ENCODE measurements around the gene NINJ2.

NINJ2 gene

DNA sequence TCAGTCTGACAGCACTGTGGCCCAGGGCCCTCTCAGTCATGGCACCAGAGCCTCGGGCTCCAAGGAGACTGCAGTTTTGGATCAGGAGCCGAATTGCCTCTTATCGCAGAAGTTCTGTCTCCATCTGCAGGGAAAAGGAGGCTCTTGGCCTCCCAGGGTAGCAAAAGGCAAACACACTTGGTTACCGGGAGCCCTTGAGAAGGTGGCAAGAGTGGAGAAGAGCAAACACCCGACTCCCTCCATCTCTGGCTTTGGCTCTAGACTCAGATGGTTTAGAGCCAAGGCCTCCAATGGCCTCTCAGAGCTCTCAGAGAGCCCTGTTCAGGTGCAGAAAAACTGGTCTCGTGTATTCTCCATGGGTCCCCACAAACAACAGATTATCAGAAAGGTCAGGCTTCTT, 44.6 kb downstream of the NINJ2 start:
- H3K4me1 ChIP-seq (ENCODE audit: control extremely low read depth in 1 of 4, control insufficient read depth in 4 of 4, insufficient read depth in 4 of 4, low read length in 3 of 4): peaks cover 14 to 75% (median 54%) of the 10 kb centered on the region in 4 experiments
- 85% methylated on average over 6 of the region's 6 CpGs for WGBS (ENCODE audit: insufficient coverage)
- no peak overlapping the region for H3K27ac ChIP-seq (ENCODE audit: insufficient read depth in 1 of 2, low read depth in 1 of 2, low read length in 2 of 2, poor library complexity in 1 of 2, severe bottlenecking in 2 of 2)
- ChIA-PET POLR2A (interaction anchor here (0.5 to 1.2 kb wide), 3 partner anchors 8 to 59 kb away, joined by 3 to 4 read pairs (median 4); no protein-coding TSS in a partner anchor), CTCF (interaction anchor here (0.6 to 2.8 kb wide), 8 partner anchors 9 to 1069 kb away, joined by 3 to 20 read pairs (median 4); no protein-coding TSS in a partner anchor)
- H3K9me3 ChIP-seq (ENCODE audit: control extremely low read depth in 1 of 5, control insufficient read depth in 4 of 5, insufficient read depth in 2 of 5, low read depth in 1 of 5, low read length in 4 of 5): no peaks in the 10 kb centered on the region
- H3K27me3 ChIP-seq (replicated peaks in 2 of 5; ENCODE audit: control insufficient read depth in 4 of 5, insufficient read depth in 5 of 5, low read length in 4 of 5): no peaks in the 10 kb centered on the region
- no peak for DNase-seq
- no peaks in the 10 kb centered on the region for H3K36me3 ChIP-seq (ENCODE audit: control insufficient read depth in 4 of 4, insufficient read depth in 4 of 4, low read length in 3 of 4)
- H3K4me3 ChIP-seq (ENCODE audit: control insufficient read depth in 1 of 7, extremely low read depth in 1 of 7, insufficient read depth in 4 of 7, low read depth in 2 of 7, low read length in 6 of 7): no peak overlapping the region

DNA sequence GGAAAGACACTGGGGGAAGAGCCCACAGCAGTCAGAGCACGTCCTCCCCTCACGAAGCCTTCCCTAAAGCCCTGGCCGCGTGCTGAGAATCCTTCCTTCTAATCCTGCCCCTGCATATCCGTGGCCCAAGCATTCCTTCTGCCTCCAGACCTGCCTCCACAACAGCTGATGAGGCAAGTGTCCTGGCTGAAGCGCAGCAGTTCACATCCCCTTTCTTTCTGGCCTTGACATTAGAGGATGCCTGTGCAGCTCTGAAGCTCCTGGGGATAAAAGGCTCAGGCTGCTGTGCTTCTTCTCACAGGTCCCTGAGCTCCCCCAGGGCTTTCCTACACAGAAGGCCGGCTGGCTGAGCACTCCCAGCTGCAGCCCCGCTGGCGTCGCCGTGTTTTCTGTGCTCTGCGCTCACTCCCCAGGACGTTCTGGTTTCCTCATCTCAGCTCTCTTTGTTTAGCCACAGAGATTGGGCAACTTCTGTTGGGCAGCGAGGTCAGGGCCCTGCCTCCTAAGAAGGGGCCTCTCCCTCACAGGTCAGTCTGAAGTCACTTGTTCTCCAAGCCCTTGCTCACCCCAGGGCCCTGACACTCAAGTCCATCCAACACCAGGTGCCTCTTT, 45.8 kb downstream of the NINJ2 start:
- 37% methylated on average over 14 of the region's 14 CpGs for WGBS (ENCODE audit: insufficient coverage)

DNA sequence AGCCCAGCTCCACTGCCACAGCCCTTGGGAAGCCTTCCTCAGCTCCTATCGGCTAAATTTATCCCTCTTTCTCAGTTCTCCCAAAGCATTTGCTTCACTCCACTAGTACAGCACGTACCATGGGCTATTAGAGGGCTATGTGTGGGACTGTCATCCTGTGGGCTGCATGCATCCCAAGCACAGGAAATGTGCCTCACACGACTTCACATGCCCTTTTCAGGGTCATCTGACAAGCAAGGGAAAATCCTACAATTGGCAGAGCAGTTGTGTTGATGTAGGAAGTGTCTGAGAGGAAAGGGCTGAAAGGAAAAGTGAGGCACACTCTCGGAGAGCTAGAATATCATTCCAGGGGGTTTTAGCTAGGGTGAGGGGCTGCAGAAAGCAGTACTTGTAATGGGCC, 47.6 kb downstream of the NINJ2 start:
- no peaks in the 10 kb centered on the region for H3K27me3 ChIP-seq (replicated peaks in 2 of 5; ENCODE audit: control insufficient read depth in 4 of 5, insufficient read depth in 5 of 5, low read length in 4 of 5)
- H3K27ac ChIP-seq (ENCODE audit: insufficient read depth in 1 of 2, low read depth in 1 of 2, low read length in 2 of 2, poor library complexity in 1 of 2, severe bottlenecking in 2 of 2): no peak overlapping the region
- CTCF ChIA-PET: interaction anchor here (0.8 to 11.3 kb wide), 23 partner anchors 10 to 205 kb away, joined by 3 to 116 read pairs (median 6); partner anchors contain the start of gene WNK1
- no peaks in the 10 kb centered on the region for H3K9me3 ChIP-seq (ENCODE audit: control extremely low read depth in 1 of 5, control insufficient read depth in 4 of 5, insufficient read depth in 2 of 5, low read depth in 1 of 5, low read length in 4 of 5)
- peaks cover 17 to 81% (median 58%) of the 10 kb centered on the region in 4 experiments for H3K4me1 ChIP-seq (ENCODE audit: control extremely low read depth in 1 of 4, control insufficient read depth in 4 of 4, insufficient read depth in 4 of 4, low read length in 3 of 4)
- H3K36me3 ChIP-seq (ENCODE audit: control insufficient read depth in 4 of 4, insufficient read depth in 4 of 4, low read length in 3 of 4): no peaks in the 10 kb centered on the region
- no peak for DNase-seq
- POLR2A ChIA-PET: interaction anchor here (1.4 kb wide), 1 partner anchor 135 kb away, joined by 5 read pairs; no protein-coding TSS in a partner anchor
- WGBS (ENCODE audit: insufficient coverage): 72% methylated on average over 4 of the region's 4 CpGs
- no peak overlapping the region for H3K4me3 ChIP-seq (ENCODE audit: control insufficient read depth in 1 of 7, extremely low read depth in 1 of 7, insufficient read depth in 4 of 7, low read depth in 2 of 7, low read length in 6 of 7)

More for the DNA sequence above, 45.8 kb downstream of the NINJ2 start:
- POLR2A ChIA-PET: interaction anchor here (0.6 kb wide), 1 partner anchor 257 kb away, joined by 3 read pairs; no protein-coding TSS in a partner anchor
- no peaks in the 10 kb centered on the region for H3K27me3 ChIP-seq (replicated peaks in 2 of 5; ENCODE audit: control insufficient read depth in 4 of 5, insufficient read depth in 5 of 5, low read length in 4 of 5)
- DNase-seq: peak in 1 of 3 donors; percentile 39
- H3K4me1 ChIP-seq (ENCODE audit: control extremely low read depth in 1 of 4, control insufficient read depth in 4 of 4, insufficient read depth in 4 of 4, low read length in 3 of 4): peaks cover 13 to 67% (median 46%) of the 10 kb centered on the region in 4 experiments
- no peak overlapping the region for H3K4me3 ChIP-seq (ENCODE audit: control insufficient read depth in 1 of 7, extremely low read depth in 1 of 7, insufficient read depth in 4 of 7, low read depth in 2 of 7, low read length in 6 of 7)
- no peaks in the 10 kb centered on the region for H3K9me3 ChIP-seq (ENCODE audit: control extremely low read depth in 1 of 5, control insufficient read depth in 4 of 5, insufficient read depth in 2 of 5, low read depth in 1 of 5, low read length in 4 of 5)
- no peak overlapping the region for H3K27ac ChIP-seq (ENCODE audit: insufficient read depth in 1 of 2, low read depth in 1 of 2, low read length in 2 of 2, poor library complexity in 1 of 2, severe bottlenecking in 2 of 2)
- CTCF ChIA-PET: interaction anchor here (1.1 to 11.3 kb wide), 9 partner anchors 8 to 198 kb away, joined by 3 to 116 read pairs (median 9); no protein-coding TSS in a partner anchor
- no peaks in the 10 kb centered on the region for H3K36me3 ChIP-seq (ENCODE audit: control insufficient read depth in 4 of 4, insufficient read depth in 4 of 4, low read length in 3 of 4)

DNA sequence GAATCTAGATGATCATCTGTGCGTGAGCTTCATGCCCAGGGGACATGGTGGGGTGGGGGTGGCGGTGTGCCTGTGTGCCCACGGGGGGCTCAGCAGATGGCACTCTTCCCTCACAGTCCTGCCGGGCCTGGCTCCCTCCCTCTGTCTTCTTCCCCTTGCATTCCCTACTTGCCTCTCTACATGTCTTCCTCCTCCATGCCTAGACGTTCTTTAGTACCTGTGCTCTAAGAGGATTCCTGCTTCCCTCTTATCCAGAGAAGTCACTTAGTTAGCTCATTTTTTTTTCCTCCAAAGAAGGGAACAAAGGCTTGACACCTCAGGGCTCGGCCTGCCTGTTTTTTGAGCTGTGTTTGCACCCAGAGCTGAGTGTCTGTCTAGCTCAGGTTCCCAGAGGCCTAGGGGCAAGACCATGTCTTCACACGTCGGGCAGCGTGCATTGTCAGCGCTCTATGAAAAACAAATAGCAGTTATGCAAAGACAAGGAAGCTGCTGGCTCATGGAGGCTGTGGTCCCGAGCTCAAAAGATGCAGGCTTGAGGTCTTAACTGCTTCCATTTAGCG, 48.8 kb downstream of the NINJ2 start:
- no peaks in the 10 kb centered on the region for H3K27me3 ChIP-seq (replicated peaks in 2 of 5; ENCODE audit: control insufficient read depth in 4 of 5, insufficient read depth in 5 of 5, low read length in 4 of 5)
- H3K4me1 ChIP-seq (ENCODE audit: control extremely low read depth in 1 of 4, control insufficient read depth in 4 of 4, insufficient read depth in 4 of 4, low read length in 3 of 4): peaks cover 13 to 86% (median 63%) of the 10 kb centered on the region in 4 experiments
- H3K36me3 ChIP-seq (ENCODE audit: control insufficient read depth in 4 of 4, insufficient read depth in 4 of 4, low read length in 3 of 4): no peaks in the 10 kb centered on the region
- peak in 2 of 3 donors; percentile 59 to 61 for DNase-seq
- 68% methylated on average over 10 of the region's 12 CpGs for WGBS (ENCODE audit: insufficient coverage)
- POLR2A ChIA-PET: interaction anchor here (0.6 to 1.4 kb wide), 3 partner anchors 17 to 546 kb away, joined by 3 to 5 read pairs (median 4); no protein-coding TSS in a partner anchor
- no peaks in the 10 kb centered on the region for H3K9me3 ChIP-seq (ENCODE audit: control extremely low read depth in 1 of 5, control insufficient read depth in 4 of 5, insufficient read depth in 2 of 5, low read depth in 1 of 5, low read length in 4 of 5)
- CTCF ChIA-PET: interaction anchor here (0.6 to 11.3 kb wide), 41 partner anchors 11 to 478 kb away, joined by 3 to 116 read pairs (median 4); partner anchors contain the start of gene WNK1
- H3K27ac ChIP-seq (ENCODE audit: insufficient read depth in 1 of 2, low read depth in 1 of 2, low read length in 2 of 2, poor library complexity in 1 of 2, severe bottlenecking in 2 of 2): no peak overlapping the region
- no peak overlapping the region for H3K4me3 ChIP-seq (ENCODE audit: control insufficient read depth in 1 of 7, extremely low read depth in 1 of 7, insufficient read depth in 4 of 7, low read depth in 2 of 7, low read length in 6 of 7)

DNA sequence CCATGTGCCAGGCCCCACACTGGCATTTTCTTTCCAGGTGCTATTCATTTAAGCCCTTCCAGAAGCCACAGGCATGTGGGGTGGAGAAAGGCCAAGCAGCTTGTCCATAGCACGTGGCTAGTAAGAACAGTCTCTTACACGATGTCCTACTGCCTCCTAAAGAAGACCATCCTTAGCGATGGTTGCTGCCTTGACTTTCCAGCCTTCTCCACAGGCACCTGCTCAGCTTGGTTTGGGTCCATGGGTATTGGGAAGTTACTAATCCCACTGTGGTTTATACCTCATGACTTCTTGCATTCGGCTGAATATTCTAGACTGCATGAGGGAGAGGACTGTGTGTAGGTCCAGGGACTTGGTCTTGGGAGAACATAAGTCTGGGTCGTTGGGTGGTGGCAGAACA, 49.2 kb downstream of the NINJ2 start:
- WGBS (ENCODE audit: insufficient coverage): 75% methylated on average over 4 of the region's 5 CpGs
- no peak for DNase-seq
- POLR2A ChIA-PET: interaction anchor here (0.6 to 1.4 kb wide), 3 partner anchors 16 to 546 kb away, joined by 3 to 5 read pairs (median 4); no protein-coding TSS in a partner anchor
- H3K4me3 ChIP-seq (ENCODE audit: control insufficient read depth in 1 of 7, extremely low read depth in 1 of 7, insufficient read depth in 4 of 7, low read depth in 2 of 7, low read length in 6 of 7): no peak overlapping the region
- H3K27me3 ChIP-seq (replicated peaks in 2 of 5; ENCODE audit: control insufficient read depth in 4 of 5, insufficient read depth in 5 of 5, low read length in 4 of 5): no peaks in the 10 kb centered on the region
- CTCF ChIA-PET: interaction anchor here (0.6 to 11.3 kb wide), 33 partner anchors 11 to 479 kb away, joined by 3 to 116 read pairs (median 5); partner anchors contain the start of gene WNK1
- no peak overlapping the region for H3K27ac ChIP-seq (ENCODE audit: insufficient read depth in 1 of 2, low read depth in 1 of 2, low read length in 2 of 2, poor library complexity in 1 of 2, severe bottlenecking in 2 of 2)
- H3K36me3 ChIP-seq (ENCODE audit: control insufficient read depth in 4 of 4, insufficient read depth in 4 of 4, low read length in 3 of 4): no peaks in the 10 kb centered on the region
- H3K9me3 ChIP-seq (ENCODE audit: control extremely low read depth in 1 of 5, control insufficient read depth in 4 of 5, insufficient read depth in 2 of 5, low read depth in 1 of 5, low read length in 4 of 5): no peaks in the 10 kb centered on the region
- peaks cover 8 to 84% (median 61%) of the 10 kb centered on the region in 4 experiments for H3K4me1 ChIP-seq (ENCODE audit: control extremely low read depth in 1 of 4, control insufficient read depth in 4 of 4, insufficient read depth in 4 of 4, low read length in 3 of 4)

DNA sequence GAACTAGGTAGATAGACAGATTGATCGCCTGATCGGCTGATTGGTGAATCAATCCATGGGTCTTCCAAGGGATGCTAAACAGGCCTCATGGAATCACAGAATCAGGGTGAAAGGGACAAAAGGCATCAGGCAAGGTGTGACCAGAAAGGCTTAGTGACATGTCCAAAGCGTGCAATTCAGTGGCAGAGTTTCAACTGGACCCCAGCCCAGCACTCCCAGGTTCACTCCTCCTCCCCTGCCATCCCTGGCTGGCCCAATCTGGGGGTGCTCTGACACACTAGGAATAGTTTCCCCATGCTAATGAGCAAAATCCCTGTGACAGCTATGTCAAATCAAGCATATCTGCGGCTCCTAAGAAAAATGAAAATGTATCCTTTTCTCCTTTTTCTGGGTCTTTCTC, 50.4 kb downstream of the NINJ2 start:
- WGBS (ENCODE audit: insufficient coverage): 100% methylated on average over 4 of the region's 4 CpGs
- Histone ChIP-seq H3K27ac (ENCODE audit: insufficient read depth in 1 of 2, low read depth in 1 of 2, low read length in 2 of 2, poor library complexity in 1 of 2, severe bottlenecking in 2 of 2) (no peak overlapping the region), H3K9me3 (ENCODE audit: control extremely low read depth in 1 of 5, control insufficient read depth in 4 of 5, insufficient read depth in 2 of 5, low read depth in 1 of 5, low read length in 4 of 5) (no peaks in the 10 kb centered on the region), H3K27me3 (replicated peaks in 2 of 5; ENCODE audit: control insufficient read depth in 4 of 5, insufficient read depth in 5 of 5, low read length in 4 of 5) (no peaks in the 10 kb centered on the region), H3K4me3 (ENCODE audit: control insufficient read depth in 1 of 7, extremely low read depth in 1 of 7, insufficient read depth in 4 of 7, low read depth in 2 of 7, low read length in 6 of 7) (no peak overlapping the region), H3K36me3 (ENCODE audit: control insufficient read depth in 4 of 4, insufficient read depth in 4 of 4, low read length in 3 of 4) (no peaks in the 10 kb centered on the region), H3K4me1 (ENCODE audit: control extremely low read depth in 1 of 4, control insufficient read depth in 4 of 4, insufficient read depth in 4 of 4, low read length in 3 of 4) (peaks cover 7 to 85% (median 64%) of the 10 kb centered on the region in 4 experiments)
- DNase-seq: no peak
- POLR2A ChIA-PET: no interaction called here
- CTCF ChIA-PET: interaction anchor here (1.0 to 11.3 kb wide), 6 partner anchors 9 to 202 kb away, joined by 3 to 116 read pairs (median 24); no protein-coding TSS in a partner anchor

All from common myeloid progenitor, CD34-positive (primary cell).